CD4-positive, alpha-beta memory T cell (primary cell): Measurements from ENCODE around the gene RSL1D1. TPM values are rescaled to one million over a fixed set of nuclear protein-coding genes. Genes with fewer than 3 reads are reported as not detected.

Source experiments
- CTCF ChIA-PET: fragments of 350-600 bp; sonication (Branson Sonifier 250); formaldehyde crosslinking; loops from one replicate; lab custom pipeline; 2021; ENCODE audit warnings: inconsistent platforms; ENCODE audit not compliant: partially characterized antibody; lab: Charles Lee
- POLR2A ChIA-PET: fragments of 350-600 bp; sonication (Branson Sonifier 250); formaldehyde crosslinking; loops from one replicate; lab custom pipeline; 2021; ENCODE audit not compliant: partially characterized antibody; lab: Charles Lee
- DNase-seq, 5 donors: peaks; one replicate each; pipeline versions ENCODE4 v3.0.0 to v3.0.0-alpha.2; 2020 to 2022; ENCODE audit warnings: mixed read lengths in 1 of 5
- H3K27ac ChIP-seq: one replicate; pipeline ENCODE4 v1.7.0; 2013; ENCODE audit warnings: low read depth, low read length
- H3K27me3 ChIP-seq: 2 replicates; pipeline ENCODE4 v1.7.0; 2013; ENCODE audit warnings: mild to moderate bottlenecking, low read length, moderate library complexity; ENCODE audit not compliant: insufficient read depth
- H3K36me3 ChIP-seq: 2 replicates; pipeline ENCODE4 v1.7.0; 2013; ENCODE audit warnings: mild to moderate bottlenecking, low read length, moderate library complexity; ENCODE audit not compliant: insufficient read depth
- H3K4me1 ChIP-seq: 2 replicates; pipeline ENCODE4 v1.7.0; 2013; ENCODE audit warnings: mild to moderate bottlenecking, low read length, moderate library complexity; ENCODE audit not compliant: insufficient read depth
- H3K4me3 ChIP-seq, 2 donors: one replicate each; pipeline ENCODE4 v1.7.0; 2013; ENCODE audit warnings: low read length in 2 of 2, mild to moderate bottlenecking in 1 of 2
- H3K9me3 ChIP-seq, 2 donors: one replicate each; pipeline ENCODE4 v1.7.0; 2013; ENCODE audit warnings: low read length in 2 of 2, control low read depth in 1 of 2; ENCODE audit not compliant: control insufficient read depth in 1 of 2
- H3K27ac Mint-ChIP-seq, 7 donors: one replicate each; pipeline ENCODE4 v1.8.0; 2020 to 2021; ENCODE audit warnings: mixed read lengths in 7 of 7, mild to moderate bottlenecking in 6 of 7, inconsistent platforms in 3 of 7, moderate library complexity in 3 of 7
- H3K27me3 Mint-ChIP-seq, 2 donors: one replicate each; pipeline ENCODE4 v1.8.0; 2020 to 2021; ENCODE audit warnings: mixed read lengths in 2 of 2
- H3K36me3 Mint-ChIP-seq, 2 donors: one replicate each; pipeline ENCODE4 v1.8.0; 2020 to 2021; ENCODE audit warnings: mixed read lengths in 2 of 2, inconsistent platforms in 1 of 2, mild to moderate bottlenecking in 1 of 2
- H3K4me1 Mint-ChIP-seq, 4 donors: one replicate each; pipeline ENCODE4 v1.8.0; 2020 to 2021; ENCODE audit warnings: mixed read lengths in 4 of 4, mild to moderate bottlenecking in 1 of 4
- H3K4me3 Mint-ChIP-seq, 8 donors: one replicate each; pipeline ENCODE4 v1.8.0; 2020 to 2021; ENCODE audit warnings: mixed read lengths in 8 of 8, mild to moderate bottlenecking in 7 of 8, moderate library complexity in 6 of 8, inconsistent platforms in 3 of 8
- H3K9me3 Mint-ChIP-seq, 8 donors: one replicate each; pipeline ENCODE4 v1.8.0; 2020 to 2021; ENCODE audit warnings: mixed read lengths in 8 of 8, mild to moderate bottlenecking in 5 of 8, inconsistent platforms in 3 of 8, moderate library complexity in 1 of 8
- intact Hi-C: fragments of 100-400 bp; cut with micrococcal nuclease; formaldehyde crosslinking; loops from one replicate; pipeline ENCODE4 v1.15.1; 2023
- polyA plus RNA-seq, 2 donors: library from polyadenylated mRNA; unstranded; fragments of 300-500 nt; fragmentation: Illumina TruSeq; gene quantifications; one replicate each; pipeline ENCODE4 v1.2.3, GENCODE V29; 2021
- total RNA-seq, 2 experiments: library from RNA; stranded (reverse); gene quantifications; one replicate each; pipeline ENCODE4 v1.2.3, GENCODE V29; 2021

Gene RSL1D1
- total and polyA plus RNA-seq, 4 experiments from 2014 or later, result 124 to 325 (median 193) TPM

DNA sequence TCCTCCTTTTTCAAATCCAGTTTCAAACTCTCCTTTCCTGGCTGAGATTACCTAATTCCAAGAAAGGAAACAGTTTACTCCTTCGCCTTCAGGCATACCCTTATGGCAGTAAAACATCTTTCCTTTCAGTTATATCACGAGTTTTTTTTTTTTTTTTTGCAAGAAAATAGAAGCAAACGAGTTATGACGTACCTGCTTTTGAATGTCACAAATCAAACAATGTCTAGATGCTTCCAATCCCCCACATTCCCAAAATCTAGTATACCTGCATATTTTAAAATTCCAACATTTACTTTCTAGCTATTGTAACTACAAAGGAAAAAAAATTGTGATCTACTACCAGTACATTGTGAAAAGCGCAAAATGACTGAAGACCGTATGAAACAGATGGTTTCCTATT lies 35.5 kb upstream of the RSL1D1 start:
- POLR2A ChIA-PET, result no interaction called here
- Mint-ChIP-seq H3K4me3 (no peak overlapping the region), H3K36me3 (peaks cover 30 to 59% of the 10 kb centered on the region in 2 donors), H3K4me1 (peaks cover 0 to 2% (median under 1%) of the 10 kb centered on the region in 4 donors), H3K27ac (peak overlapping the region in 3 of 7 donors; percentile 9 to 83 (median 10)), H3K9me3 (no peaks in the 10 kb centered on the region), H3K27me3 (no peaks in the 10 kb centered on the region)
- intact Hi-C loops, result no loop called here
- Histone ChIP-seq H3K27ac (no peak overlapping the region), H3K9me3 (no peaks in the 10 kb centered on the region), H3K4me3 (no peak overlapping the region), H3K4me1 (no peaks in the 10 kb centered on the region), H3K36me3 (peaks cover 42% of the 10 kb centered on the region), H3K27me3 (no peaks in the 10 kb centered on the region)
- no peak for DNase-seq
- CTCF ChIA-PET, result interaction anchor here (0.7 kb wide), 1 partner anchor 454 kb away, joined by 3 read pairs; no protein-coding TSS in a partner anchor

DNA sequence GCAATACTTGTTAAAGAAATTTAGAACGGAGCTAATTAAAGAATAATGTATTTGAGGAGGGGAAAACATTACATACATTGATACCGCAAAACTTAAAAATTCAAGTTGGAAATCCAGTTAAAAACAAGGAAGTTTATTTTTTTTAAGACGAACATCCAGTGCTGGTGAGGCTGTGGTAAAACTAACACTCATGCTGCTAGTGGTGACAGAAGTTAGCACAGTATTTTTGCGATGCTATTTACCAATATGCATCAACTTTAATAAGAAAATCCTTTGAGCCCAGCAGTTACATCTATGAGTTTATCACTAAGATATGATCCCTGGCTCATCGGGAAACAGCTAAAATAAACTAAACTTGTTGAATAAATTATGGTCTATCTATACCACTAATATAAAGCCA lies 32.7 kb upstream of the RSL1D1 start:
- H3K9me3 ChIP-seq, result no peaks in the 10 kb centered on the region
- H3K36me3 ChIP-seq, result peaks cover 54% of the 10 kb centered on the region
- ChIA-PET POLR2A (no interaction called here), CTCF (no interaction called here)
- Mint-ChIP-seq H3K27ac (peak overlapping the region in 1 of 7 donors; percentile 27), H3K36me3 (peaks cover 40 to 68% of the 10 kb centered on the region in 2 donors), H3K9me3 (no peaks in the 10 kb centered on the region), H3K27me3 (no peaks in the 10 kb centered on the region), H3K4me3 (no peak overlapping the region), H3K4me1 (peaks cover 0 to 5% (median 2%) of the 10 kb centered on the region in 4 donors)
- H3K4me3 ChIP-seq, result no peak overlapping the region
- no peak overlapping the region for H3K27ac ChIP-seq
- no peaks in the 10 kb centered on the region for H3K27me3 ChIP-seq
- H3K4me1 ChIP-seq, result no peaks in the 10 kb centered on the region
- intact Hi-C loops, result no loop called here
- DNase-seq, result no peak

DNA sequence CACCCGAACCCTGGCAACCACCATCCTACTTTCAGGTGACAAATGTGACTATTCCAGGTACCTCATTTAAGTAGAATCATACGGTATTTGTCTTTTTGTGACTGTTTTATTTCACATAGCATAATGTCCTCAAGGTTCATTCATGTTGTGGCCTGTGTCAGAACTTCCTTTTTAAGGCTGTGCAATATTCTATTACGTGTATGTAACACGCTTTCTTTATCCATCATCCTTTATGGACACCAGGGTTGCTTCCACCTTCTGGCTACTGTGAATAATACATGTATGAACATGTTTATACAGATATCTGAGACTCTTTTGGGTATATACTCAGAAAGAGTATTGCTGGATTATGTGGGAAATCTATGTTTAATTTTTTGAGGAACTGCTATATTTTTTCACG lies 28.7 kb upstream of the RSL1D1 start:
- Mint-ChIP-seq H3K27me3 (no peaks in the 10 kb centered on the region), H3K4me1 (peaks cover 0 to 2% (median 1%) of the 10 kb centered on the region in 4 donors), H3K27ac (peak overlapping the region in 3 of 7 donors; percentile 10 to 32 (median 30)), H3K9me3 (no peaks in the 10 kb centered on the region), H3K36me3 (peaks cover 33 to 62% of the 10 kb centered on the region in 2 donors), H3K4me3 (no peak overlapping the region)
- ChIA-PET POLR2A (no interaction called here), CTCF (no interaction called here)
- Histone ChIP-seq H3K36me3 (peaks cover 58% of the 10 kb centered on the region), H3K4me1 (no peaks in the 10 kb centered on the region), H3K9me3 (no peaks in the 10 kb centered on the region), H3K27me3 (no peaks in the 10 kb centered on the region), H3K4me3 (no peak overlapping the region), H3K27ac (no peak overlapping the region)
- DNase-seq, result no peak
- intact Hi-C loops, result no loop called here

DNA sequence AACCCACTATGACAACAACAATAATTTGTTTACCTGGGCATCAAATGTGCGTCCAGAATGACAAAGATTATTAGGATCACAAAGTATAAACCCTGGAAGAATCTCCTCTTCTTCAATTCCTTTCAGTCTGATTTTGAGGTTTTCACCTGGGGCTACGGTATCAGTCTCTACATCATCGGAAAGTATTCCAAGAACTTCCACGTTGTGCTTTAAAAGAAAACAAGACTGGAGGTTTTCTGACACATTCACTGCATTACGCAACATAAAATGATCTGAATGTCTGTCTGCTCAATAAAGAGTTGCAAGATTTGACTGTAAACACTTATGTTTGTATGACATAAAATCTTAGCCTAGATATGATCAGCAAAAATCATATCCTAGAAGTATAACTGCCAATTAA lies 26.0 kb upstream of the RSL1D1 start:
- no peak overlapping the region for H3K27ac ChIP-seq
- CTCF ChIA-PET, result interaction anchor here (1.0 kb wide), 1 partner anchor 11 kb away, joined by 3 read pairs; no protein-coding TSS in a partner anchor
- Mint-ChIP-seq H3K36me3 (peaks cover 41 to 69% of the 10 kb centered on the region in 2 donors), H3K4me3 (no peak overlapping the region), H3K27ac (peak overlapping the region in 1 of 7 donors; percentile 17), H3K27me3 (no peaks in the 10 kb centered on the region), H3K9me3 (no peaks in the 10 kb centered on the region), H3K4me1 (peaks cover 0 to 2% (median 1%) of the 10 kb centered on the region in 4 donors)
- H3K4me1 ChIP-seq, result no peaks in the 10 kb centered on the region
- no peaks in the 10 kb centered on the region for H3K27me3 ChIP-seq
- no peak overlapping the region for H3K4me3 ChIP-seq
- POLR2A ChIA-PET, result no interaction called here
- no peak for DNase-seq
- intact Hi-C loops, result no loop called here
- H3K36me3 ChIP-seq, result peaks cover 57% of the 10 kb centered on the region
- H3K9me3 ChIP-seq, result no peaks in the 10 kb centered on the region

DNA sequence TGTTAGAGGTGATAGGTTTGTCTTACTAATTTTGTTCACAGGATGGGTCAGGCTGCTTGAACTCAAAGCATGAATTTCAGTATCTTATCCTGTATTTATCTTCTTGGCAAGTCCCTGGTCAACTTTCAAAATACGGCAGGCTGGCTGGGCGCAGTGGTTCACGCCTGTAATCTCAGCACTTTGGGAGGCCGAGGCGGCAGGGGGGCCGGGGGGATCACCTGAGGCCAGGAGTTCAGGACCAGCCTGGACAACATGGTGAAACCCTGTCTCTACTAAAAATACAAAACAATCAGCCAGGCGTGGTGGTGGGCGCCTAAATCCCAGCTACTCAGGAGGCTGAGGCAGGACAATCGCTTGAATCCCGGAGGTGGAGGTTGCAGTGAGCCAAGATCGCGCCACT lies 25.0 kb upstream of the RSL1D1 start:
- Histone ChIP-seq H3K27ac (no peak overlapping the region), H3K4me3 (no peak overlapping the region), H3K27me3 (no peaks in the 10 kb centered on the region), H3K4me1 (no peaks in the 10 kb centered on the region), H3K9me3 (no peaks in the 10 kb centered on the region), H3K36me3 (peaks cover 46% of the 10 kb centered on the region)
- intact Hi-C loops, result no loop called here
- DNase-seq, result no peak
- Mint-ChIP-seq H3K27me3 (no peaks in the 10 kb centered on the region), H3K9me3 (no peaks in the 10 kb centered on the region), H3K36me3 (peaks cover 37 to 73% of the 10 kb centered on the region in 2 donors), H3K4me1 (peaks cover 0 to 2% (median 1%) of the 10 kb centered on the region in 4 donors), H3K4me3 (no peak overlapping the region), H3K27ac (peak overlapping the region in 1 of 7 donors; percentile 57)
- ChIA-PET CTCF (no interaction called here), POLR2A (no interaction called here)

DNA sequence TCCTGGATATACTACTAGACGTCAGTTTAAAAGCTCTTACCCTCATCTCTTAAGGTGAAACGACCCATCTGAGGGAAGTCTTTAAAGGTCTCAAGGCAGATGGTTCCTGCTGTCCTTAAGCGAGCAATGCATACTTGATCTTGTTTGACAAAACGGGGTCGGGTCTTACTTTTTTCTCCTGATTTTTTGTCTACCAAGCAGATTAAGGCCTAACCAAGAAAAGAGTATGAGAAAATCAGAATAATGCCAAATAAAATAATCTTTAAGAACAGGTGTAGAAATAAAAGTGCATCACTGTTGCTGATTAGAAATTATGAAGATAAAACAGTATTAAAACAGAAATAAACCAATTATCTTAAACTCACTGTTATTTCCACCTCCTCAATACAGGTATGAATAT lies 24.4 kb upstream of the RSL1D1 start:
- no peaks in the 10 kb centered on the region for H3K9me3 Mint-ChIP-seq
- POLR2A ChIA-PET, result no interaction called here
- CTCF ChIA-PET, result interaction anchor here (1.1 kb wide), 1 partner anchor 11 kb away, joined by 5 read pairs; no protein-coding TSS in a partner anchor

DNA sequence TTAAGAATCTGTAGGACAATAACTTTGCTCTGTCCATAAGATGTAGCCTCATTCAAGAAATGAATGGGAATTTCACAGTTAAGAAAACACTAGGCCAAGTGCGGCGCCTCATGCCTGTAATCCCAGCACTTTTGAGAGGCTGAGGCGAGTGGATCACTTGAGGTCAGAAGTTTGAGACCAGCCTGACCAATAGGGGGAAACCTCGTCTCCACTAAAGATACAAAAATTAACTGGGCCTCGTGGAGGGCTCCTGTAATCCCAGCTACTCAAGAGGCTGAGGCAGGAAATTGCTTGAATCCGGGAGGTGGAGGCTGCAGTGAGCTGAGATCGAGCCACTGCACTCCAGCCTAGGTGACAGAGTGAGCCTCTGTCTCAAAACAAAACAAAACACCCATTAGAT lies 19.9 kb upstream of the RSL1D1 start:
- CTCF ChIA-PET, result no interaction called here
- intact Hi-C loops, result no loop called here
- no peak overlapping the region for H3K4me3 Mint-ChIP-seq

More for the DNA sequence above, 24.4 kb upstream of the RSL1D1 start:
- Mint-ChIP-seq H3K27me3 (no peaks in the 10 kb centered on the region), H3K4me1 (peaks cover 0 to 2% (median 1%) of the 10 kb centered on the region in 4 donors), H3K27ac (no peak overlapping the region), H3K4me3 (no peak overlapping the region), H3K36me3 (peaks cover 35 to 69% of the 10 kb centered on the region in 2 donors)
- intact Hi-C loops, result no loop called here
- Histone ChIP-seq H3K36me3 (peaks cover 40% of the 10 kb centered on the region), H3K4me1 (no peaks in the 10 kb centered on the region), H3K27ac (no peak overlapping the region), H3K27me3 (no peaks in the 10 kb centered on the region), H3K4me3 (no peak overlapping the region), H3K9me3 (no peaks in the 10 kb centered on the region)
- no peak for DNase-seq

More for the DNA sequence above, 19.9 kb upstream of the RSL1D1 start:
- Histone ChIP-seq H3K9me3 (no peaks in the 10 kb centered on the region), H3K4me1 (no peaks in the 10 kb centered on the region), H3K27me3 (no peaks in the 10 kb centered on the region), H3K36me3 (peaks cover 24% of the 10 kb centered on the region), H3K27ac (no peak overlapping the region), H3K4me3 (no peak overlapping the region)
- peaks cover 0 to 6% (median 2%) of the 10 kb centered on the region in 4 donors for H3K4me1 Mint-ChIP-seq
- no peaks in the 10 kb centered on the region for H3K9me3 Mint-ChIP-seq
- peaks cover 25 to 58% of the 10 kb centered on the region in 2 donors for H3K36me3 Mint-ChIP-seq
- POLR2A ChIA-PET, result no interaction called here
- no peaks in the 10 kb centered on the region for H3K27me3 Mint-ChIP-seq
- DNase-seq, result no peak
- peak overlapping the region in 3 of 7 donors; percentile 37 to 57 (median 44) for H3K27ac Mint-ChIP-seq
